DOHH2 (cell line): Measurements from ENCODE around the gene ZBTB5.

ENCODE experiments used
- H3F3A ChIP-seq: fragments of 200-600 bp; sonication (generic), shearing (Covaris generic); 2 replicates; pipeline ENCODE4 v1.6.0; 2016; ENCODE audit warnings: antibody characterized with exemption, mild to moderate bottlenecking; ENCODE audit not compliant: control insufficient read depth, insufficient read depth
- H3K27ac ChIP-seq: fragments of 200-600 bp; sonication (generic); 2 replicates; pipeline ENCODE4 v1.5.1; 2014; ENCODE audit warnings: low read depth, mild to moderate bottlenecking, low read length, moderate library complexity
- H3K27me3 ChIP-seq: fragments of 200-600 bp; sonication (generic); 2 replicates; pipeline ENCODE4 v1.6.1; 2014; ENCODE audit warnings: mild to moderate bottlenecking, low read length, mixed read lengths; ENCODE audit not compliant: control insufficient read depth
- H3K36me3 ChIP-seq: fragments of 200-600 bp; sonication (generic); 2 replicates; pipeline ENCODE4 v1.6.1; 2014; ENCODE audit warnings: mild to moderate bottlenecking, low read length, moderate library complexity, mixed read lengths; ENCODE audit not compliant: control insufficient read depth
- H3K4me1 ChIP-seq: fragments of 200-600 bp; sonication (generic); 2 replicates; pipeline ENCODE4 v1.6.1; 2014; ENCODE audit warnings: mild to moderate bottlenecking, low read length, mixed read lengths; ENCODE audit not compliant: control insufficient read depth
- H3K4me2 ChIP-seq: fragments of 200-600 bp; sonication (generic); 2 replicates; pipeline ENCODE4 v1.6.0; 2014; ENCODE audit warnings: mild to moderate bottlenecking, low read length, moderate library complexity
- H3K4me3 ChIP-seq: fragments of 200-600 bp; sonication (generic); 2 replicates; pipeline ENCODE4 v1.5.1; 2014; ENCODE audit warnings: mild to moderate bottlenecking, low read length, mixed read lengths
- H3K79me2 ChIP-seq: fragments of 200-600 bp; sonication (generic); 2 replicates; pipeline ENCODE4 v1.6.1; 2014; ENCODE audit warnings: mild to moderate bottlenecking, low read length, mixed read lengths; ENCODE audit not compliant: control insufficient read depth
- H3K9me2 ChIP-seq: fragments of 200-600 bp; sonication (generic); replicated peaks from 2 replicates; pipeline ENCODE4 v1.6.1; 2014; ENCODE audit warnings: mild to moderate bottlenecking, low read length, mixed read lengths; ENCODE audit not compliant: control insufficient read depth
- H3K9me3 ChIP-seq: fragments of 200-600 bp; sonication (generic); 2 replicates; pipeline ENCODE4 v1.6.1; 2014; ENCODE audit warnings: antibody characterized with exemption, low read length, mixed read lengths; ENCODE audit not compliant: control insufficient read depth, insufficient read depth
- H4K20me1 ChIP-seq: fragments of 200-600 bp; sonication (generic); 2 replicates; pipeline ENCODE4 v1.6.0; 2014; ENCODE audit warnings: low read depth, mild to moderate bottlenecking, antibody characterized with exemption, low read length, moderate library complexity; ENCODE audit not compliant: control insufficient read depth, insufficient read depth
- CTCF ChIP-seq: fragments of 200-600 bp; sonication (generic); IDR thresholded peaks from one replicate; pipeline ENCODE4 v1.5.1; 2014; ENCODE audit warnings: antibody characterized with exemption, mild to moderate bottlenecking, low read depth, low read length; ENCODE audit not compliant: poor library complexity, severe bottlenecking
- EZH2phosphoT487 ChIP-seq: fragments of 200-600 bp; sonication (generic); IDR thresholded peaks from 2 replicates; pipeline ENCODE4 v1.6.1; 2017; ENCODE audit warnings: borderline replicate concordance, mild to moderate bottlenecking, antibody characterized with exemption, low read length, moderate library complexity, mixed read lengths

ZBTB5 gene

GRCh38 chr9:37452611-37453010 is 12.6 kb downstream of the ZBTB5 start:
- TF ChIP-seq EZH2phosphoT487 (no peak), CTCF (no peak)
- no peaks in the 10 kb centered on the region for H3K27me3 ChIP-seq
- H3K9me2 ChIP-seq = no peaks in the 10 kb centered on the region
- H3K4me3 ChIP-seq = no peak overlapping the region
- H3K4me2 ChIP-seq = no peak overlapping the region
- no peaks in the 10 kb centered on the region; the same call in 1 of the 2 replicates for H4K20me1 ChIP-seq
- H3K36me3 ChIP-seq = peaks cover 32% of the 10 kb centered on the region
- no peaks in the 10 kb centered on the region for H3K9me3 ChIP-seq
- no peaks in the 10 kb centered on the region; the same call in 1 of the 2 replicates for H3F3A ChIP-seq
- H3K4me1 ChIP-seq = peaks cover 28% of the 10 kb centered on the region
- H3K79me2 ChIP-seq = peaks cover 93% of the 10 kb centered on the region
- no peak overlapping the region for H3K27ac ChIP-seq

GRCh38 chr9:37451628-37452027 is 13.6 kb downstream of the ZBTB5 start:
- Histone ChIP-seq H3K4me2 (no peak overlapping the region), H4K20me1 (no peaks in the 10 kb centered on the region; the same call in 1 of the 2 replicates), H3K9me2 (no peaks in the 10 kb centered on the region), H3K27me3 (no peaks in the 10 kb centered on the region), H3K4me3 (no peak overlapping the region), H3K36me3 (peaks cover 31% of the 10 kb centered on the region), H3K79me2 (peaks cover 92% of the 10 kb centered on the region), H3K9me3 (no peaks in the 10 kb centered on the region), H3F3A (no peaks in the 10 kb centered on the region), H3K4me1 (peaks cover 18% of the 10 kb centered on the region), H3K27ac (no peak overlapping the region)
- TF ChIP-seq CTCF = no peak
- no peak for TF ChIP-seq EZH2phosphoT487

- no peaks in the 10 kb centered on the region for H3K9me3 ChIP-seq
- no peaks in the 10 kb centered on the region for H3F3A ChIP-seq
- H3K9me2 ChIP-seq = no peaks in the 10 kb centered on the region
- no peaks in the 10 kb centered on the region for H3K27me3 ChIP-seq
- no peak overlapping the region for H3K4me3 ChIP-seq
- H3K27ac ChIP-seq = no peak overlapping the region
- H4K20me1 ChIP-seq = no peaks in the 10 kb centered on the region
- peaks cover 28% of the 10 kb centered on the region for H3K36me3 ChIP-seq
- no peak overlapping the region for H3K4me2 ChIP-seq
- TF ChIP-seq CTCF (no peak), EZH2phosphoT487 (no peak)
- H3K79me2 ChIP-seq = peaks cover 87% of the 10 kb centered on the region
- peaks cover 8% of the 10 kb centered on the region; the same call in 1 of the 2 replicates for H3K4me1 ChIP-seq
Observed at GRCh38 chr9:37449862-37450632, 15.2 kb downstream of the ZBTB5 start.
